Osteoblast (primary cell): ENCODE data around the gene CLEC4A. TPM values are rescaled to one million over a fixed set of nuclear protein-coding genes. Genes with fewer than 3 reads are reported as not detected.
"Not testable (repeated sequence)": the region's sequence is repeated elsewhere in the genome, so short reads cannot be mapped to it uniquely, and the experiment has no call there.

ENCODE experiments used
- DNase-seq: peaks from one replicate; pipeline ENCODE4 v3.0.0; 2011; ENCODE audit warnings: low spot score, mixed read lengths; ENCODE audit not compliant: insufficient read length; ENCODE audit errors: missing footprints
- H2AFZ ChIP-seq: 2 replicates; pipeline ENCODE4 v1.6.0; 2011; ENCODE audit warnings: mild to moderate bottlenecking, low read length
- H3K27ac ChIP-seq: 2 replicates; pipeline ENCODE4 v1.5.1; 2011; ENCODE audit warnings: mild to moderate bottlenecking, low read depth, low read length, moderate library complexity
- H3K27me3 ChIP-seq: 2 replicates; pipeline ENCODE4 v1.6.0; 2012; ENCODE audit warnings: mild to moderate bottlenecking, control low read depth, inconsistent platforms, low read length, moderate library complexity; ENCODE audit not compliant: insufficient read depth
- H3K36me3 ChIP-seq: 2 replicates; pipeline ENCODE4 v1.5.1; 2011; ENCODE audit warnings: mild to moderate bottlenecking, low read length, control low read depth, moderate library complexity; ENCODE audit not compliant: insufficient read depth
- H3K4me1 ChIP-seq: 2 replicates; pipeline ENCODE4 v1.5.1; 2011; ENCODE audit warnings: mild to moderate bottlenecking, low read length, control low read depth, moderate library complexity; ENCODE audit not compliant: insufficient read depth
- H3K4me2 ChIP-seq: 2 replicates; pipeline ENCODE4 v1.6.0; 2011; ENCODE audit warnings: mild to moderate bottlenecking, low read length; ENCODE audit not compliant: insufficient read depth
- H3K4me3 ChIP-seq: fragments of 200-600 bp; sonication (generic); 3 replicates; pipeline ENCODE4 v1.5.1; 2012; ENCODE audit warnings: mild to moderate bottlenecking, low read length, inconsistent platforms; ENCODE audit not compliant: insufficient read depth
- H3K79me2 ChIP-seq: 2 replicates; pipeline ENCODE4 v1.6.0; 2012; ENCODE audit warnings: mild to moderate bottlenecking, low read length, control low read depth, inconsistent platforms; ENCODE audit not compliant: insufficient read depth
- H3K9me3 ChIP-seq: 2 replicates; pipeline ENCODE4 v1.5.1; 2011; ENCODE audit warnings: low read depth, low read length, control low read depth
- H4K20me1 ChIP-seq: 2 replicates; pipeline ENCODE4 v1.6.0; 2012; ENCODE audit warnings: mild to moderate bottlenecking, low read length, control low read depth; ENCODE audit not compliant: insufficient read depth
- CTCF ChIP-seq: IDR thresholded peaks from 2 replicates; pipeline ENCODE4 v1.5.1; 2011; ENCODE audit warnings: mild to moderate bottlenecking, low read depth, low read length, moderate library complexity; ENCODE audit errors: extremely low read depth
- total RNA-seq: library from RNA; depleted of rRNA; stranded (reverse); fragments of >200 nt; gene quantifications from 2 replicates; pipeline ENCODE4 v1.2.3, GENCODE V29; 2012

CLEC4A gene
- total RNA-seq, 1 donor: 0.72 TPM

- DNase-seq: peak; percentile 79
- TF ChIP-seq CTCF: peak; percentile 56
- H4K20me1 ChIP-seq, H3K4me1 ChIP-seq, H3K27me3 ChIP-seq, H3K9me3 ChIP-seq, H3K79me2 ChIP-seq, H3K36me3 ChIP-seq: not testable (repeated sequence)
- peak overlapping the region; percentile 56 for H2AFZ ChIP-seq
- peak overlapping the region; percentile 72 for H3K4me3 ChIP-seq
- peak overlapping the region; percentile 8 for H3K27ac ChIP-seq
- peak overlapping the region; percentile 63 for H3K4me2 ChIP-seq
Measured at GRCh38 chr12:8179989-8180585, 56.7 kb downstream of the CLEC4A start.

GRCh38 chr12:8181271-8181670, 57.9 kb downstream of the CLEC4A start:
- H3K79me2 ChIP-seq, H3K9me3 ChIP-seq, H3K4me3 ChIP-seq, H3K27ac ChIP-seq, H2AFZ ChIP-seq, H4K20me1 ChIP-seq, H3K4me1 ChIP-seq, H3K27me3 ChIP-seq, H3K36me3 ChIP-seq, DNase-seq: not testable (repeated sequence)
- H3K4me2 ChIP-seq: peak overlapping the region; percentile 63

- H3K79me2 ChIP-seq, H3K9me3 ChIP-seq, H3K4me2 ChIP-seq, H3K27me3 ChIP-seq, H3K36me3 ChIP-seq, H3K4me3 ChIP-seq, H3K27ac ChIP-seq, H4K20me1 ChIP-seq, H3K4me1 ChIP-seq, H2AFZ ChIP-seq: not testable (repeated sequence)
- DNase-seq: peak; percentile 9
Measured at GRCh38 chr12:8182923-8183322, 59.5 kb downstream of the CLEC4A start.

- not testable (repeated sequence) for H4K20me1 ChIP-seq, H3K4me3 ChIP-seq, H2AFZ ChIP-seq, H3K4me1 ChIP-seq, H3K27ac ChIP-seq, H3K9me3 ChIP-seq, H3K79me2 ChIP-seq, H3K36me3 ChIP-seq, H3K4me2 ChIP-seq, H3K27me3 ChIP-seq, DNase-seq
Measured at GRCh38 chr12:8183346-8183745, 59.9 kb downstream of the CLEC4A start.

- H3K79me2 ChIP-seq, H3K9me3 ChIP-seq, H2AFZ ChIP-seq: not testable (repeated sequence)
Measured at GRCh38 chr12:8184206-8184605, 60.8 kb downstream of the CLEC4A start.

GRCh38 chr12:8188088-8188487, 64.7 kb downstream of the CLEC4A start:
- not testable (repeated sequence) for H3K4me3 ChIP-seq, H3K27me3 ChIP-seq, DNase-seq

More at GRCh38 chr12:8184206-8184605, 60.8 kb downstream of the CLEC4A start:
- not testable (repeated sequence) for H4K20me1 ChIP-seq, H3K36me3 ChIP-seq, H3K27me3 ChIP-seq, H3K4me1 ChIP-seq, H3K27ac ChIP-seq, H3K4me3 ChIP-seq, H3K4me2 ChIP-seq, DNase-seq

More at GRCh38 chr12:8188088-8188487, 64.7 kb downstream of the CLEC4A start:
- not testable (repeated sequence) for H3K9me3 ChIP-seq, H4K20me1 ChIP-seq, H3K4me2 ChIP-seq, H3K27ac ChIP-seq, H3K4me1 ChIP-seq, H3K79me2 ChIP-seq, H3K36me3 ChIP-seq, H2AFZ ChIP-seq

Other genes starting within 250 kb of the CLEC4A start
- 117 and 143 TPM in 2 replicates for gene SLC2A3, start 187.4 kb upstream of the CLEC4A start, total RNA-seq
- 10.5 and 11.2 TPM in 2 replicates for gene FOXJ2, start 90.9 kb upstream of the CLEC4A start, total RNA-seq
- 0.29 and 0.72 TPM in 2 replicates for gene C3AR1, start 57.3 kb upstream of the CLEC4A start, total RNA-seq
- gene NECAP1, start 41.3 kb upstream of the CLEC4A start, total RNA-seq: 39.8 and 40.1 TPM in 2 replicates
- gene ZNF705A, start 33.4 kb downstream of the CLEC4A start, total RNA-seq: not detected in 2 replicates
- not detected in 2 replicates for gene FAM90A1, start 104.0 kb downstream of the CLEC4A start, total RNA-seq